PC-9 (cell line): ENCODE measurements around the gene ABHD16B. TPM values are rescaled to one million over a fixed set of nuclear protein-coding genes. Genes with fewer than 3 reads are reported as not detected.
A peak's percentile ranks its signal among the peaks of the same experiment; 100 is the strongest.
"Not testable (repeated sequence)": the region's sequence is repeated elsewhere in the genome, so short reads cannot be mapped to it uniquely, and the experiment has no call there.

ENCODE experiments used
- BruUV-seq: library from RNA; stranded (reverse); fragments of 400-500 nt; replicated peaks from 2 replicates; lab custom pipeline; 2021; lab: Mats Ljungman, UMichigan
- CTCF ChIA-PET: fragments of 300-600 bp; sonication (Branson Sonifier 250); formaldehyde crosslinking; loops from one replicate; lab custom pipeline; 2022; ENCODE audit warnings: antibody characterized with exemption; lab: Charles Lee
- POLR2A ChIA-PET: fragments of 300-600 bp; sonication (Branson Sonifier 250); formaldehyde crosslinking; loops from one replicate; lab custom pipeline; 2022; ENCODE audit warnings: antibody characterized with exemption; ENCODE audit not compliant: unreplicated experiment; lab: Charles Lee
- DNase-seq, 2 experiments: peaks; one replicate each; pipeline versions ENCODE4 v3.0.0 to v3.0.0-alpha.2; 2015 to 2022; ENCODE audit warnings: mixed read lengths in 1 of 2
- H2AFZ ChIP-seq: fragments of 200-600 bp; sonication (generic); 2 replicates; pipeline ENCODE4 v1.8.1; 2017; ENCODE audit warnings: antibody characterized with exemption
- H3F3A ChIP-seq: fragments of 200-600 bp; sonication (generic); 2 replicates; pipeline ENCODE4 v1.8.1; 2017; ENCODE audit warnings: antibody characterized with exemption, mild to moderate bottlenecking, low read depth; ENCODE audit not compliant: insufficient read depth
- H3K27ac ChIP-seq: fragments of 200-600 bp; sonication (generic); 2 replicates; pipeline ENCODE4 v1.6.1; 2016; ENCODE audit warnings: mixed run types
- H3K27me3 ChIP-seq: fragments of 200-600 bp; sonication (generic); 2 replicates; pipeline ENCODE4 v1.6.1; 2016; ENCODE audit warnings: low read depth, mixed run types; ENCODE audit not compliant: insufficient read depth
- H3K36me3 ChIP-seq: fragments of 200-600 bp; sonication (generic); 2 replicates; pipeline ENCODE4 v1.6.1; 2016; ENCODE audit warnings: low read depth, mixed run types
- H3K4me1 ChIP-seq: fragments of 200-600 bp; sonication (generic); replicated peaks from 2 replicates; pipeline ENCODE4 v1.6.1; 2016; ENCODE audit warnings: mixed run types; ENCODE audit not compliant: insufficient read depth
- H3K4me2 ChIP-seq: fragments of 200-600 bp; sonication (generic); 2 replicates; pipeline ENCODE4 v1.6.1; 2017; ENCODE audit warnings: mixed run types
- H3K4me3 ChIP-seq: fragments of 200-600 bp; sonication (generic); 2 replicates; pipeline ENCODE4 v1.6.1; 2016; ENCODE audit warnings: mixed run types
- H3K79me2 ChIP-seq: fragments of 200-600 bp; sonication (generic); 2 replicates; pipeline ENCODE4 v1.6.1; 2017; ENCODE audit warnings: low read depth, mixed run types
- H3K9me2 ChIP-seq: fragments of 200-600 bp; sonication (generic); 2 replicates; pipeline ENCODE4 v1.8.1; 2017; ENCODE audit warnings: mild to moderate bottlenecking; ENCODE audit not compliant: insufficient read depth
- H3K9me3 ChIP-seq: fragments of 200-600 bp; sonication (generic); 2 replicates; pipeline ENCODE4 v1.8.1; 2016; ENCODE audit warnings: low read depth; ENCODE audit not compliant: insufficient read depth
- H4K20me1 ChIP-seq: fragments of 200-600 bp; sonication (generic); 2 replicates; pipeline ENCODE4 v1.8.1; 2017; ENCODE audit not compliant: insufficient read depth
- CTCF ChIP-seq: fragments of 200-600 bp; sonication (generic); conservative IDR thresholded peaks from 2 replicates; pipeline ENCODE4 v1.6.1; 2017; ENCODE audit warnings: mixed run types, antibody characterized with exemption, mild to moderate bottlenecking, moderate library complexity
- EZH2 ChIP-seq: fragments of 200-600 bp; sonication (generic); IDR thresholded peaks from 2 replicates; pipeline ENCODE4 v1.8.0; 2017; ENCODE audit warnings: antibody characterized with exemption, low read depth
- intact Hi-C: fragments of 100-400 bp; cut with micrococcal nuclease; formaldehyde crosslinking; loops from one replicate; pipeline ENCODE4 v1.10.0; 2022; ENCODE audit not compliant: unreplicated experiment
- total RNA-seq: library from RNA; stranded (reverse); gene quantifications from 2 replicates; pipeline ENCODE4 v1.2.3, GENCODE V29; 2021

The ABHD16B gene
- total RNA-seq, 1 experiment from 2014 or later: not detected

DNA sequence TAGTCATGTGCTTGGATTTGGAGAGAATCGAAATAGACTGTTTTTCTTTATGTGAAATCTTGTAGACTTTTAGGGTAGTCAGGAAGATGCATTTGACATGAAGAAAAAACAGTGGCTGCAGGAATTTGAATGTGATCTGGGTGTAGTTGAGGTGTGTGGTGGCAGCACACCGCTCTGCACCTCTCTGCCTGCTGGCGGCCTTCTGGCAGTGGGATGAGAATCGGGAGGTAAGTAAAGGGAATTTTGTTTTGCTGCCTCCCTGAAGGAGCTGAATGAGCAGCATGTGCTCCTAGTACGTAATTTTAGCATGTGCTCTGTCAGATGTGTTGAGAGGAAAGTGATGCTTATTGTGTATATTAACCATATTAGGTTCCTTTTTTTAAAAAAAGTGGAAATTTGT, 7.0 kb downstream of the ABHD16B start:
- no peak for TF ChIP-seq CTCF
- no peak for TF ChIP-seq EZH2
- ChIA-PET POLR2A (interaction anchor here (0.6 kb wide), 1 partner anchor 340 kb away, joined by 19 read pairs; no protein-coding TSS in a partner anchor), CTCF (no interaction called here)
- H3K9me2 ChIP-seq: no peaks in the 10 kb centered on the region
- no peaks in the 10 kb centered on the region for H3K9me3 ChIP-seq
- intact Hi-C loops: loop anchor here (10.0 kb wide), 1 partner anchor 197 kb away; the partner anchor contains the start of gene TCEA2
- no peak overlapping the region for H3K27ac ChIP-seq
- H3K36me3 ChIP-seq: peaks cover 40% of the 10 kb centered on the region
- H2AFZ ChIP-seq: no peak overlapping the region
- peaks cover 25% of the 10 kb centered on the region for H3K4me1 ChIP-seq
- no TSS peak for BruUV-seq
- H3K4me2 ChIP-seq: no peak overlapping the region
- no peak for DNase-seq
- H3K27me3 ChIP-seq: no peaks in the 10 kb centered on the region
- H3K79me2 ChIP-seq: peaks cover 83% of the 10 kb centered on the region
- H3F3A ChIP-seq: peaks cover 56% of the 10 kb centered on the region
- H3K4me3 ChIP-seq: no peak overlapping the region
- peaks cover 51% of the 10 kb centered on the region for H4K20me1 ChIP-seq

GRCh38 chr20:63873477-63873971, 12.2 kb downstream of the ABHD16B start:
- Histone ChIP-seq H3F3A (peaks cover 37% of the 10 kb centered on the region; the same call in 1 of the 2 replicates), H3K36me3 (peaks cover 66% of the 10 kb centered on the region), H4K20me1 (peaks cover 74% of the 10 kb centered on the region), H3K79me2 (peaks cover 87% of the 10 kb centered on the region), H3K4me1 (no peaks in the 10 kb centered on the region), H3K9me3 (no peaks in the 10 kb centered on the region), H3K4me3 (no peak overlapping the region), H2AFZ (no peak overlapping the region), H3K27me3 (no peaks in the 10 kb centered on the region), H3K9me2 (no peaks in the 10 kb centered on the region), H3K27ac (no peak overlapping the region), H3K4me2 (no peak overlapping the region)
- no peak for TF ChIP-seq CTCF
- TF ChIP-seq EZH2: no peak
- peak in 1 of 2 experiments; percentile 52 for DNase-seq
- no TSS peak for BruUV-seq
- ChIA-PET POLR2A (interaction anchor here (0.6 kb wide), 1 partner anchor 50 kb away, joined by 5 read pairs; no protein-coding TSS in a partner anchor), CTCF (interaction anchor here (0.7 kb wide), 1 partner anchor 277 kb away, joined by 6 read pairs; no protein-coding TSS in a partner anchor)
- intact Hi-C loops: no loop called here

DNA sequence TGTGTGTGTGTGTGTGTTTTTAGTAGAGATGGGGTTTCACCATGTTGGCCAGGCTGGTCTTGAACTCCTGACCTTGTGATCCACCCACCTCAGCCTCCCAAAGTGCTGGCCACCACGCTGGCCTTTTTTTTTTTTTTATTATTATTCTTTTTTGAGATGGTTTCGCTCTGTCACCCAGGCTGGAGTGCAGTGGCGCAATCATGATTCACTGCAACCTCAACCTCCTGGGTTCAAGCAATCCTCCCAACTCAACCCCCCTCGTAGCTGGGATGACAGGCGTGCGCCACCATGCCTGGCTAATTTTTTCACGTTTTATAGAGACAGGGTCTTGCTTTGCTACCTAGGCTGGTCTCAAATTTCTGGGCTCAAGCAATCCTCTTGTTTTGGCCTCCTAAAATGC, 12.9 kb downstream of the ABHD16B start:
- peaks cover 31% of the 10 kb centered on the region; the same call in 1 of the 2 replicates for H3F3A ChIP-seq
- H3K4me1 ChIP-seq, H3K9me2 ChIP-seq, H2AFZ ChIP-seq, H3K9me3 ChIP-seq, H3K27ac ChIP-seq, H3K4me2 ChIP-seq, intact Hi-C loops, H3K4me3 ChIP-seq, BruUV-seq, DNase-seq, H3K27me3 ChIP-seq: not testable (repeated sequence)
- peaks cover 87% of the 10 kb centered on the region for H3K79me2 ChIP-seq
- H4K20me1 ChIP-seq: peaks cover 73% of the 10 kb centered on the region
- ChIA-PET CTCF (interaction anchor here (0.7 kb wide), 1 partner anchor 277 kb away, joined by 6 read pairs; no protein-coding TSS in a partner anchor), POLR2A (interaction anchor here (0.7 kb wide), 1 partner anchor 166 kb away, joined by 11 read pairs; the partner anchor contains the start of genes ARFRP1 and ZGPAT)
- peaks cover 65% of the 10 kb centered on the region for H3K36me3 ChIP-seq
